ENCODE measurements around the gene CPN2.
A peak's percentile ranks its signal among the peaks of the same experiment; 100 is the strongest.

CPN2 gene

GRCh38 chr3:194325424-194326153 lies 25.5 kb downstream of the CPN2 start:
- Histone ChIP-seq H4K8ac (ENCODE audit: low read depth, low read length) (no peak overlapping the region), H2BK5ac (ENCODE audit: low read length) (no peak overlapping the region), H3K56ac (ENCODE audit: low read length) (peak overlapping the region; percentile 10), H3K27ac (ENCODE audit: low read depth, low read length) (no peak overlapping the region), H3K4ac (ENCODE audit: low read depth, low read length) (no peak overlapping the region), H4K5ac (ENCODE audit: low read length) (no peak overlapping the region), H3K23ac (ENCODE audit: low read length) (no peak overlapping the region), H3K79me1 (ENCODE audit: low read length) (no peaks in the 10 kb centered on the region), H3K18ac (ENCODE audit: low read length) (no peak overlapping the region), H2BK120ac (ENCODE audit: low read depth, low read length) (no peak overlapping the region), H3K36me3 (ENCODE audit: control insufficient read depth, insufficient read depth, low read length) (no peaks in the 10 kb centered on the region), H2AK5ac (ENCODE audit: low read length) (peak overlapping the region; percentile 99), H3K4me1 (ENCODE audit: control insufficient read depth, low read depth, low read length) (peaks cover 2% of the 10 kb centered on the region), H3K79me2 (ENCODE audit: control insufficient read depth, insufficient read depth, low read length) (no peaks in the 10 kb centered on the region), H3K4me3 (ENCODE audit: low read length) (no peak overlapping the region), H2BK15ac (replicated peaks; ENCODE audit: low read depth) (no peak overlapping the region), H3K27me3 (ENCODE audit: insufficient read depth, low read length, poor library complexity) (no peaks in the 10 kb centered on the region), H3K4me2 (ENCODE audit: low read length) (no peak overlapping the region), H3K9ac (ENCODE audit: low read length) (no peak overlapping the region)
- peak; percentile 83 for DNase-seq
- WGBS (ENCODE audit: extremely low coverage, insufficient coverage, low lambda C conversion rate) = no CpG with 5 or more reads among the region's 15 CpGs

DNA sequence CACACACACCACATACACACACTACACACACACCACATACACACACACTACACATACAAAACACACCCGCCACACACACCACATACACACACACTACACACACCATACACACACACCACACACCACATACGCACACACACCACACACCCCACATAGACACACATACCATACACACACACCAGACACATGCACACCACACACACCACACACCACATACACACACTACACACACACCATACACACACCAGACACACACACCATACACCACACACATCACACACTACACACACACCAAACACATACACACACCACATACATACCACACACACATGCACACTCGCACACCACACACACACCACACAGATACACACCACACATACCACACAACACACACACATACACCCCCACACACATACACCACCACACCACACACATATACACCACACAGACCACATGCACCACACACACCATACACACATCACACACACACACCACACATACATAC lies 26.3 kb downstream of the CPN2 start:
- Histone ChIP-seq H3K4ac (ENCODE audit: low read depth, low read length) (no peak overlapping the region), H3K27ac (ENCODE audit: low read depth, low read length) (no peak overlapping the region), H4K8ac (ENCODE audit: low read depth, low read length) (no peak overlapping the region), H3K4me3 (ENCODE audit: low read length) (no peak overlapping the region), H3K4me1 (ENCODE audit: control insufficient read depth, low read depth, low read length) (peaks cover 2% of the 10 kb centered on the region), H3K23ac (ENCODE audit: low read length) (peak overlapping the region; percentile 66), H4K5ac (ENCODE audit: low read length) (no peak overlapping the region), H3K56ac (ENCODE audit: low read length) (peak overlapping the region; percentile 83), H3K36me3 (ENCODE audit: control insufficient read depth, insufficient read depth, low read length) (no peaks in the 10 kb centered on the region), H2BK5ac (ENCODE audit: low read length) (peak overlapping the region; percentile 92), H2AK5ac (ENCODE audit: low read length) (peak overlapping the region; percentile 99), H3K79me2 (ENCODE audit: control insufficient read depth, insufficient read depth, low read length) (no peaks in the 10 kb centered on the region), H3K79me1 (ENCODE audit: low read length) (no peaks in the 10 kb centered on the region), H3K27me3 (ENCODE audit: insufficient read depth, low read length, poor library complexity) (no peaks in the 10 kb centered on the region), H3K4me2 (ENCODE audit: low read length) (no peak overlapping the region), H2BK120ac (ENCODE audit: low read depth, low read length) (no peak overlapping the region), H3K9ac (ENCODE audit: low read length) (no peak overlapping the region), H3K18ac (ENCODE audit: low read length) (no peak overlapping the region), H2BK15ac (replicated peaks; ENCODE audit: low read depth) (no peak overlapping the region)
- 100% methylated on average over 2 of the region's 3 CpGs for WGBS (ENCODE audit: extremely low coverage, insufficient coverage, low lambda C conversion rate)
- no peak for DNase-seq

DNA sequence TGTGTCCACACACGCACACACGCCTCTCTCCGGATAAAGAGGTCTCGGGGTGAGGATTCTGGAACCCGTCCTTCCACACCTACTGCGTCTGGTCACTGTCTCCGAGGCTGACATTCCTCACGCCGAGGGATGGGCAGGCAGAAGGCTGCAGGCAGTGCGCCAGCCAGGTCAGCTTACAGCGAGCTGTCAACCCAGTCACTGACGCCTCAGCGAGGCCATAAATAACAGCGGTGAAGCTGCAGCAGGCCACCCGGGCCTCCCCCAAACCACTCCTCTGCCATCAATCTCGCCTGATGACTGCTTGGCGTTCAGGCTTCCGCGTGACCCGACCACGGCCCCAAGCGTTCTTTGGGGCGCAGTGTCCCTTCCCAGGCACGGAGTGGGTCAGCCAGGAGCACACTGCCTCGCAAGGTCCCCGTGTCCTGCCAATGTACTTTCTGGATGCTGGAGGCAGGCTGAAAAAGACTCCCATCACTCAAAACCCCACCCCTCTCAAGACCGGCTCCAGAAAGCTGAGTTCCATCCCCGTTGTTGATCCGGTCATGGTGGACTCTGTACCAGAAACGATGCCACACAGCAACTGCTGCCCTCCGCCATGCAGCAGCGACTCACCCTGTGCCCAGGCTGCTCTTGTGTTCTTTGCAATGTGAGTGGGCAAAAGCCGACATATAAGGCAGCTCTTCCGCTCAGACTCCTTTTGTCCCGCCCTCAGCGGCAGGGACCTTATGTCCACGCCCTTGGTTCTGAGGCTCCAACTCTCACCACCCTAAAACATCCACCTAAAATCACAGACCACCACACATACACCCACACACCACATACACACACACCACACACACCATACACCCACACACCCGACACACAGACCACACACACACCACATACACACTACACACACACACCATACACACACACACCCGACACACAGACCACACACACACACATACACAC lies 27.1 kb downstream of the CPN2 start:
- no peak for DNase-seq
- WGBS (ENCODE audit: extremely low coverage, insufficient coverage, low lambda C conversion rate) = 100% methylated on average over 1 of the region's 39 CpGs

DNA sequence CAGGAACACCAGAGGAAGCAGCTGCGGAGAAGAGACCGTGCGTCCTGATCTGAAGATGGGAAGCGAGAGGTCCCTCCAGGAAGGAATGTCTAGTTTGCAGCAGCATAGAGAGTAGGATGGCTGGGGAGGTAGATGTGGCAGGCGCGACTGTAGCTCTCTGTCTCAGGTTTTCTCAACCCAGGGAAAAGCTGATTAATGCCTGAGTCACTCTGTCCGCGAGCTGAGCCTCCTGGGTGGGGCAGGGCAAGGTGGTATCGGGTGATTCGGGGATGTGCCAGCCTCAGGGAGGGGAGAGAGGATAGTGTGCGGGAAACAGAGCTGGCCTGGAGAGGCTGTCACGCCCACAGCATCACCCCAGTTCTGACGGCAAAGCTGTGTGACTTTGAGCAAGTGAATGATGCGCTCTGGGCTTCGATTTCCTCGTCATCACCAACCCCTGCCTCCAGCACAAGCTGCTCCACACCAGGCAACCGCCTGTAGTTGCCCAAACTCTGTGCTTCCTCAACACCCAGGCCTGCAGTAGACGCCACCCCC lies 28.4 kb downstream of the CPN2 start:
- Histone ChIP-seq H3K23ac (ENCODE audit: low read length) (no peak overlapping the region), H3K4me1 (ENCODE audit: control insufficient read depth, low read depth, low read length) (peaks cover 2% of the 10 kb centered on the region), H2BK120ac (ENCODE audit: low read depth, low read length) (no peak overlapping the region), H3K4ac (ENCODE audit: low read depth, low read length) (no peak overlapping the region), H4K8ac (ENCODE audit: low read depth, low read length) (no peak overlapping the region), H2BK15ac (replicated peaks; ENCODE audit: low read depth) (no peak overlapping the region), H3K27me3 (ENCODE audit: insufficient read depth, low read length, poor library complexity) (no peaks in the 10 kb centered on the region), H3K79me1 (ENCODE audit: low read length) (no peaks in the 10 kb centered on the region), H3K18ac (ENCODE audit: low read length) (no peak overlapping the region), H3K9ac (ENCODE audit: low read length) (no peak overlapping the region), H3K56ac (ENCODE audit: low read length) (no peak overlapping the region), H2BK5ac (ENCODE audit: low read length) (no peak overlapping the region), H3K79me2 (ENCODE audit: control insufficient read depth, insufficient read depth, low read length) (no peaks in the 10 kb centered on the region), H3K27ac (ENCODE audit: low read depth, low read length) (no peak overlapping the region), H3K4me3 (ENCODE audit: low read length) (no peak overlapping the region), H3K36me3 (ENCODE audit: control insufficient read depth, insufficient read depth, low read length) (no peaks in the 10 kb centered on the region), H3K4me2 (ENCODE audit: low read length) (no peak overlapping the region), H2AK5ac (ENCODE audit: low read length) (no peak overlapping the region), H4K5ac (ENCODE audit: low read length) (no peak overlapping the region)
- WGBS (ENCODE audit: extremely low coverage, insufficient coverage, low lambda C conversion rate) = no CpG with 5 or more reads among the region's 18 CpGs
- no peak for DNase-seq

More for the DNA sequence above, 27.1 kb downstream of the CPN2 start:
- Histone ChIP-seq H3K27me3 (ENCODE audit: insufficient read depth, low read length, poor library complexity) (no peaks in the 10 kb centered on the region), H3K4ac (ENCODE audit: low read depth, low read length) (no peak overlapping the region), H2BK5ac (ENCODE audit: low read length) (no peak overlapping the region), H3K23ac (ENCODE audit: low read length) (no peak overlapping the region), H3K36me3 (ENCODE audit: control insufficient read depth, insufficient read depth, low read length) (no peaks in the 10 kb centered on the region), H3K79me1 (ENCODE audit: low read length) (no peaks in the 10 kb centered on the region), H3K79me2 (ENCODE audit: control insufficient read depth, insufficient read depth, low read length) (no peaks in the 10 kb centered on the region), H3K56ac (ENCODE audit: low read length) (peak overlapping the region; percentile 72), H2BK120ac (ENCODE audit: low read depth, low read length) (no peak overlapping the region), H3K27ac (ENCODE audit: low read depth, low read length) (no peak overlapping the region), H4K5ac (ENCODE audit: low read length) (no peak overlapping the region), H2BK15ac (replicated peaks; ENCODE audit: low read depth) (no peak overlapping the region), H3K9ac (ENCODE audit: low read length) (no peak overlapping the region), H2AK5ac (ENCODE audit: low read length) (no peak overlapping the region), H3K4me1 (ENCODE audit: control insufficient read depth, low read depth, low read length) (peaks cover 2% of the 10 kb centered on the region), H3K18ac (ENCODE audit: low read length) (no peak overlapping the region), H4K8ac (ENCODE audit: low read depth, low read length) (no peak overlapping the region), H3K4me3 (ENCODE audit: low read length) (no peak overlapping the region), H3K4me2 (ENCODE audit: low read length) (no peak overlapping the region)

DNA sequence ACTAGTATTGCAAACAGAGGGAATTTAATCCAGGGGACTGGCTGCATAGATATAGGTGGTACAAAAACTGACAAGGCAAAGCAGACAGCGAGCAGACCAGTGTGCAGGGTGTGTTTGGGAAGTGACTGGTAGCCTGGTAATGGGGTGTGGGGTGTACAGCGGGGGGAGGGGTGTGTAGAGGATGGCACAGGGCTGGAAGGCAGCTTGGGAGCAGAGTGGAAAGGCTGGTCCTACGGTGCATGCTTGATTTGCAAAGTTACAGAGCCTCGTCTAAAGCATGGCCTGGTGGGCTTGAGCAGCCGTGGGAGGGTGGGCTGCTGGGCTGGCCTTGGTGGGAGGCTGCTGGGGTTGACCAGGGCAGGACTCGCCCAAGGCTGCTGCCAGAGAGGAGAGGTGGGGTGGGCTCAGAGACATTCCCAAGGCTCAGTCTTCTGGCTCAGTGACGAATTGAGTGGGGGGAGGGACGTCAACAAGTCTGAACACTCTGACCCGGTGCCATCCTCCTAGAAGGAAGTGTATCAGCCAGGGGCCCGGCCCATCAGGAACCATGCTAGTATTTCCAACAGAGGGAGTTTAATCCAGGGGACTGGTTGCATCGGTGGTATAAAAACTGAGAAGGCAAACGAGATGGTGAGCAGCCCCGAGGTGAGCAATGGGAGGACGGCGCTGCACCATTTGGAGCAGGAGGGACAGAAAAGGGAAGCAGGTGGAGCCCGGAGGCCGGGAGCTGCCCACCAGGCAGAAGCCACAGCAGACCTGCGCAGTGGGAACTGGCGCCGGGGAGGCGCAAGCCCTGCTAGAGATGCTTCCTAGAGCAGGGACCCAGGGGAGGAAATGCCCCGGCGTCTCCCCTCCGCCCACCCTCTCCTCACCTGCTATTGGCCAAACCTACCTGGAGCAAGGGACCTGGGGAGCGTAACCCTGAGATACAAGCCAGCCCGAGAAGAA lies 29.2 kb downstream of the CPN2 start:
- Histone ChIP-seq H3K27me3 (ENCODE audit: insufficient read depth, low read length, poor library complexity) (no peaks in the 10 kb centered on the region), H2BK120ac (ENCODE audit: low read depth, low read length) (no peak overlapping the region), H2AK5ac (ENCODE audit: low read length) (no peak overlapping the region), H2BK5ac (ENCODE audit: low read length) (no peak overlapping the region), H3K36me3 (ENCODE audit: control insufficient read depth, insufficient read depth, low read length) (no peaks in the 10 kb centered on the region), H2BK15ac (replicated peaks; ENCODE audit: low read depth) (no peak overlapping the region), H3K79me2 (ENCODE audit: control insufficient read depth, insufficient read depth, low read length) (no peaks in the 10 kb centered on the region), H4K8ac (ENCODE audit: low read depth, low read length) (no peak overlapping the region), H4K5ac (ENCODE audit: low read length) (no peak overlapping the region), H3K18ac (ENCODE audit: low read length) (no peak overlapping the region), H3K23ac (ENCODE audit: low read length) (no peak overlapping the region), H3K27ac (ENCODE audit: low read depth, low read length) (no peak overlapping the region), H3K4me2 (ENCODE audit: low read length) (no peak overlapping the region), H3K56ac (ENCODE audit: low read length) (no peak overlapping the region), H3K4me1 (ENCODE audit: control insufficient read depth, low read depth, low read length) (peaks cover 2% of the 10 kb centered on the region), H3K4me3 (ENCODE audit: low read length) (no peak overlapping the region), H3K4ac (ENCODE audit: low read depth, low read length) (no peak overlapping the region), H3K79me1 (ENCODE audit: low read length) (no peaks in the 10 kb centered on the region), H3K9ac (ENCODE audit: low read length) (no peak overlapping the region)
- no CpG with 5 or more reads among the region's 26 CpGs for WGBS (ENCODE audit: extremely low coverage, insufficient coverage, low lambda C conversion rate)
- no peak for DNase-seq
